Fibroblast of upper back skin (primary cell): ENCODE data around the gene GASK1A.
A peak's percentile ranks its signal among the peaks of the same experiment; 100 is the strongest.

Experiments used
- DNase-seq: peaks from one replicate; pipeline ENCODE4 v3.0.0-alpha.2; 2013

GASK1A gene

GRCh38 chr3:42984701-42985100 lies 5.6 kb downstream of the GASK1A start:
- no peak for DNase-seq

GRCh38 chr3:42988097-42988496 lies 9.0 kb downstream of the GASK1A start:
- DNase-seq, result no peak

DNA sequence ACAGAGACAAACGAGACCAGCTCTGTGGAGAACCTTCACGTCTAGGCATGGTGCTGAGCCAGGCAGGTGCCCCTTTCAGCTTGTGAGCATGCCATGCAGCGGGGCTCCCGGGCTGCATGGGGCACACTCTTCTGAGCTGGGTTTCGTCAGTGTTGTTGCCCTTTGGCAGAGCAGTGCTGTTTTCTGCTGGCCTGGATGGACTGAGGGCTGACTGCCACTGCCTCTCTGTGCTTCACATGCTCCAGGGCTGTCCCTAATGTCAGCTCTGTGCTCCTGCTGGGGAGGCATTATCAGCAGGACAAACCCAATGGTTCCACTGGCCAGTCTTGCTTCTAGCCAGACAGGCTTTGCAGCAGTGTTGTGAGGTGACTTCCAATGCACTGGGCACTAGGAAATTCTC lies 9.5 kb downstream of the GASK1A start:
- no peak for DNase-seq

DNA sequence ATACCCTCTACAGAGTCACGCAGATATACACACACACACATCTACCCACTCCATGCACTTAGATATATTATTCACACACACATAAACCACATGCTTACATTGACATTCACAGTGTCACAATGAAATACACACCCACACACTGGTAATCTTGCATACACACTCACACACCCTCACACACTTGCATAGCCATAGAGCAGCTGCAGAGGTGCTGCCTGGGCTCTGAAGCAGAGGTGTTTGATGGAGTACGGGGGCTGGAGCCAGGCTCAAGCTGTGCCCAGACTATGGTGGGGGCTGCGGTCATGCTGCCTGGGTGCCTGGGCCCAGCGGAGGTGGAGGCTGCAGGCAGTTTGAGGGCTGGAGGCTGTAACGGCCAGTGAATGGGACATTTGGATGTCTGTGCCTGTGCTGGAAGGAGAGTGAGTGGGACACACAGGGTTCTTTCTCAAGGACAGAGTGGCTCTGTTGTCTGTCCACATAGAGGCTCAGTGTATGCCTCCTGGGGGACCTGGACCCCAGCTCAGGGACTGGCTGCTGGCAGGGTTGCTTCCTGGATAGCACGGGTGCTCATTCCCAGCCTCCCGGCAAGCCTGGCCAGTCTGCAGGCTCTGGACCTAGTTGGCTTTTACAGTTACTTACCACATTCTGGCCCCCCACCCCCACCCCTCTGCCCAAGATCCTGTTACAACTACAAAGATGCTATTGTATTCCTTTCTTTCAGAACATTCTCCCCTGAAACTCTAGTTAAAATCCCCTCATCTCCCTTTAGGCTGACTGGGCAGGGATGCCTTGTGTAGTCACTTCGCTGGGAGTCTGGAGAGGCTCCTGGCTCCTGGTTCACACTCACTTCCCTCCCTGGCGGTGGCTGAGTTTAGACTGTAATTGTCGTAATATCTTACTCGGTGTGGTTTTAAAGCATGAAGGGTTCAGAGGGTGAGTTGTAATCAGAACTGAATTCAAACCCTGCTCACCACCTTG lies 12.5 kb downstream of the GASK1A start:
- DNase-seq, result no peak

DNA sequence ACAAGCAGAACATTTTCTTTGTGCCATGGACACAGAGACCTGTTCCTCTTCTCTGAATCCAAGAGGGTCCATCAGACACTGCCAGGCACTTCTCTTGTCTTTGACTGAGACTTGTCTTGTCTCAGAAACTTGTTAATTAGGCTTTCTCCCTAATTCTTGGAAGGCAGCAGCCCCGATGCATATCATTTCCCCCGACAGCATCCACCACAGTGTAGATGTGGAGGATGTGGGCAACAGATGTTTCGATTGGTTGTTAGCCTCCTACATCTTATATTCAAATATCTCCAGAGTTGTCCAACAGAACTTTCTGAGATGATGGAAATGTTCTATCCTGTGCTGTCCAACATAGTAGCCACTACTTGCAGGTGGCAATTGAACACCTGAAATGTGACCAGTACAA lies 15.5 kb downstream of the GASK1A start:
- no peak for DNase-seq

GRCh38 chr3:42996021-42996420 lies 16.9 kb downstream of the GASK1A start:
- DNase-seq, result no peak

GRCh38 chr3:42996633-42997075 lies 17.5 kb downstream of the GASK1A start:
- DNase-seq, result no peak

DNA sequence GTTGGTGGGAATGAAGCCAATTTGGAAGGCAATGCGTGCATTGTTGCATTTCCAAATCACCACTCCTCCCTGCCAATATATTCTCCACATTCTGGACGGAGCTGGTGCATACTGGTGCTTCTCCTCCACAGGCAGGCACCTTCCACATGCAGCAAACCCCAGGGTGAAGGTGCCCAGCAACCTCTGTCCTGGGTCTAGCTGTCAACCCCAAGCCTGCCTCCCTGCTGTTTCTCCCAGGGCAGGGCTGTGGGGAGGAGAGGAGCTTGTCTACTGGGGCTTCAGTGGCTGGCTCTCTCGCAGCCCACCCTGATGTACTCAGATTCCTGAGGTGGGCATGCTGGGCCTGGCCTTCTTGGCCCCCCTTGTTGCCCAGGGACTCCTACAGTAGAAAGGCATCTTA lies 20.1 kb downstream of the GASK1A start:
- no peak for DNase-seq

DNA sequence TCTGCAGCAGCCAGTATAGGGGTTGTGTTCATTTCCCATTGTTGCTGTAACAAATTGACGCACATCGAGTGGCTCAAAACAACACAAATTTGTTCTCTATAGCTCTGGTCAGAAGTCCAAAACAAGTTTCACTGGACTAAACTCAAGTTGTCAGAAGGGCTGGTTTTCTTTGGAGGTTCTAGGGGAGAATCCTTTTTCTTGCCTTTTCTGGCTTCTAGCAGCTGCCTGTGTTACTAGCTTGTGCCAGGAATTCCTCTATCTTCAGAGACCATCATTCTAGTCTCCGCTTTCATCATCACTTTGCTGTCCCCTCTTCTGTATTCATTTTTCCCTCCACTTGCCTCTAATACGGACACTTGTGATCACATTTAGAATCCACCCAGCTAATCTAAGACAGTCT lies 20.5 kb downstream of the GASK1A start:
- DNase-seq, result no peak

GRCh38 chr3:43000387-43000786 lies 21.3 kb downstream of the GASK1A start:
- DNase-seq, result no peak

GRCh38 chr3:43001094-43001553 lies 22.0 kb downstream of the GASK1A start:
- DNase-seq, result peak; percentile 90

DNA sequence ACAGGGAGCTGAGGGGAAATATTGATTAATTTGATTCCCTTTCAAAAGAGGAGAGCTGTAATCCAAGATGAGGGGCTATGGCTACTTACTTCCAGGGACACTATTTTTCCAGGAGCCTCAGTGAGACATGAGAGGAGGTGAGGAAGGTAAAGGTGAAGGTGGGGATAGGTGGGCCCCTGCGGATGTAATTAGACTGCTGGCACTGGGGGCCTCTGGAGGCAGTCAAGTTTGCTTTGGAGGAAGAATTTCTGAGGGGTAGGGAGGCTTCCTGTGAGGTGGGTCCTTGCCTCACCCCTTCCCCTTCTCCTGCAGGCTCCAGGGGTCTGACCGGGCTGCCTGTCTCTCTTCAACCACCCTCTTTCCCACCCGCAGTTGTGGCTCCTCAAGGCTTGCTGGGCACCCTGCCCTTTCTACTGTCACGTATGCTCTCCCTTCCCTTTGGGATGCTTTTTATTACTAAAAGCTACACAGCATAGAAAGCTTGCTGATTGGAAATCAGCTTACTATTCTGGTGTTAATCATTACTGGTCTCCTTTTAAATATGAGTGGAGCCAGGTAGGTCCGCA lies 22.5 kb downstream of the GASK1A start:
- no peak for DNase-seq

GRCh38 chr3:43004282-43004681 lies 25.2 kb downstream of the GASK1A start:
- peak; percentile 58 for DNase-seq

DNA sequence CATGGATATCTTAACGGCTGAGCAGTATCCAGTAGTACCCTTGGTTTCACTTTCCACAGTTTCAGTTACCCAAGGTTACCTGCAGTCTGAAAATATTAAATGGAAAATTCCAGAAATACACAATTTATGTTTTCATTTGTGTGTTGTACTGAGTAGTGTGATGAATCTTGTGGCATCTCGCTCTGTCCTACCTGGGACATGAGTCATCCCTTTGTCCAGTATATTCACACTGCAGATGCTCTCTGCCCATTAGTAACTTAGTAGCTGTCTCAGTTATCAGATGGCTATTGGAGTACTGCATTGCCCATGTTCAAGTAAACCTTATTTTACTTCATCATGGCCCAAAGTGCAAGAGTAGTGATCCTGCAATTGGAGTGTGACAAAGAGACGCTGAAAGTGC lies 26.1 kb downstream of the GASK1A start:
- no peak for DNase-seq

DNA sequence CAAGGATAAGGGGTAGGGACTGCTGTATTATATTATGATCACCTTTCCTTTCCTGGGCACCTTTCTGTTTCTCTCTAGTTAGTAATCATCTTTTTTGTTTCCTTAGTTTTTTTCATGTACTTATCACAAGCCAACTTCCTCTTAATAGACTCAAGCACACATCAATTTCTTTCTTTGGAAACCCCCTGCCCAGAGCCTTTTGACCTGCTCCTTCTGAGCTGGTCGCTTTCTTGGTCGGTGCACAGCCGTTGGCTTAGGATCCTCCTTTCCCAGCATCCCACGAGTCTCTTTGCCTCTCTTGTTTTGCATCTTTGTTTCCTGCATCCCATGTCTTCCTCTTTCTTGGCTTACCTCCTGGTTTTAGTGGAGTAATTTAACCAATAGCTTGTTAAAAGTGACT lies 26.9 kb downstream of the GASK1A start:
- no peak for DNase-seq

GRCh38 chr3:43006825-43007224 lies 27.7 kb downstream of the GASK1A start:
- DNase-seq, result no peak

GRCh38 chr3:43009547-43009946 lies 30.4 kb downstream of the GASK1A start:
- DNase-seq, result no peak

- DNase-seq, result no peak
These were observed 31.5 kb downstream of the GASK1A start for GRCh38 chr3:43010638-43011037.

DNA sequence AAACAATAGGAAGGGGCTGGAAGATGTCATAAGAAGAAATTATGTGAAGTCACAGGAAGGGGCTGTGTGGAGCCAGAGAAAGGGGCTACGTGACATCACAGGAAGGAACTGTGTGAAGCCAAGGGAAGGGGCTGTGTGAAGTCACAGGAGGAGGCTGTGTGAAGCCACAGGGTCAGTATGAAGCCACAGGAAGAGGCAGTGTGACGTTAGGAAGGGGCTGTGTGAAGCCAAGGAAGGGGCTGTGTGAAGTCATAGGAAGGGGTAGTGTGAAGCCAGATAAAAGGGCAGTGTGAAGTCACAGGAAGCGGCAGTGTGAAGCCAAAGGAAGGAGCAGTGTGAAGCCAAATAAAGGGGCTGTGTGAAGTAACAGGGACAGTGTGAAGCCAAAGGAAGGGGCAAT lies 32.5 kb downstream of the GASK1A start:
- no peak for DNase-seq

DNA sequence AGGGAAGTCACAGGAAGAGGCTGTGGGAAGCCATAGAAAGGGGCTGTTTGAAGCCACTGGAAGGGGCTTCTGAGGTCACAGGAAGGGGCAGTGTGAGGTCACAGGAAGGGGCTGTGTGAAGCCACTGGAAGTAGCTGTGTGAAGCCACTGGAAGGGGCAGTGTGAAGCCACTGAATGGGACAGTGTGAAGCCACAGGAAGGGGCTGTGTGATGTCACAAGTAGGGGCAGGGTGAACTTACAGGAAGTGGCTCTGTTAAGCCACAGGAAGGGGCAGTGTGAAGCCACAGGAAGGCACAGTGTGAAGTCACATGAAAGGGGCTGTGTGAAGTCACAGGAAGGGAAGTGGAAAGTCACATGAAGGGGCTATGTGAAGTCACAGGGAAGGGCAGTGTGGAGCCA lies 33.1 kb downstream of the GASK1A start:
- DNase-seq, result no peak

DNA sequence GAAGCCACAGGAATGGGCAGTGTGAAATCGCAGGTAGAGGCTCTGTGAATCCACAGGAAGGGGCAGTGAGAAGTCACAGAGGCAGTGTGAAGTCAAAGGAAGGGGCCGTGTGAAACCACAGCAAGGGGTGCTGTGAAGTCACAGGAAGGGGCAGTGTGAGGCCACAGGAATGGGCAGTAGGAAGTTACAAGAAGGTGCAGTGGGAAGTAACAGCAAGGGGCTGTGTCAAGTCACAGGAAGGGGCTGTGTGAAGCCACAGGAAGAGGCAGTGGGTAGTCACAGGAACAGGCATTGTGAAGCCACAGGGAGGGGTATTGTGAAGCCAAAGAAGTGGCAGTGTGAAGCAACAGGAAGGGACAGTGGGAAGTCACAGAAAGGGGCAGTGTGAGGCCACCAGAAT lies 34.1 kb downstream of the GASK1A start:
- no peak for DNase-seq

DNA sequence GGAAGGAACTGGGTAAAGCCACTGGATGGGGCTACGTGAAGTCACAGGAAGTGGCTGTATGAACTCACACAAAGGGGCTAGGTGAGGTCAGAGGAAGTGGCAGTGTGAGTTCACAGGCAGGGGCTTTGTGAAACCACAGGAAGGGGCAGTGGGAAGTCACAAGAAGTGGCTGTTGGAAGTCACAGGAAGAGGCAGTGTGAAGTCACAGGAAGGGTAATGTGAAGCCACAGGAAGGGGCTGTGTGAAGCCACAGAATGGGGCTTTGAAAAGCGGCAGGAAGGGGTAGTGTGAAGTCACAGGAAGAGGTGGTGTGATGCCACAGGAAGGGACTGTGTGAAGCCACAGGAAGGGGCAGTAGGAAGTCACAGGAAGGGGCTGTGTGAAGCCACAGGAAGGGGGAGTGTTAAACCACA lies 34.6 kb downstream of the GASK1A start:
- no peak for DNase-seq

DNA sequence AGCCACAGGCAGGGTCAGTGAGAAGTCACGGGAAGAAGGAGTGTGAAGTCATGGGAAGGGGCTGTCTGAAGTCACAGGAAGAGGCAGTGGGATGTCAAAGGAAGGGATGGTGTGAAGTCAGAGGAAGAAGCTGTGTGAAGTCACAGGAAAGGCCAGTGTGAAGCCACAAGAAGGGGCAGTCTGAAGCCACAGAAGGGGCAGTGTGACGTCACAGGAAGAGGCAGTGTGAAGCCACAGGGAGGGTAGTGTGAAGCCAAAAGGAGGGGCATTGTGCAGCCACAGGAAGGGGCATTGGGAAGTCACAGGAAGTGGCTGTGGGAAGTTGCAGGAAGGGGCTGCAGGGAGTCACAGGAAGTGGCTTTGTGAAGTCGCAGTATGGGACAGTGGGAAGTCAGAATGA lies 35.1 kb downstream of the GASK1A start:
- no peak for DNase-seq

DNA sequence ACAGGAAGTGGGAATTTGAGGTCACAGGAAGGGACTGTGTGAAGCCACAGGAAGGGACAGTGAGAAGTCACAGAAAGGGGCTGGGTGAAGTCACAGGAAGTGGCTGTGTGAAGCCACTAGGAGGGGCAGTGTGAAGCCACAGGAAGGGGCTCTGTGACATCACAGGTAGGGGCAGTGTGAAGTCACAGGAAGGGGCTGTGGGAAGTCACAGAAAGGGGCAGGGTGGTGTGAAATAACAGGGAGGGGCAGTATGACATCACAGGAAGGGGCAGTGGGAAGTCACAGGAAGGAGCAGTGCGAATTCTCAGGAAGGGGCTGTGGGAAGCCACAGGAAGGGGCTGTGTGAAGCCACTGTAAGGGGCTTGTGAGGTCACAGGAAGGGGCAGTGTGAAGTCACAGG lies 35.8 kb downstream of the GASK1A start:
- DNase-seq, result no peak
